CD4-positive, alpha-beta T cell (primary cell): Measurements from ENCODE around the gene C6orf89. TPM values are rescaled to one million over a fixed set of nuclear protein-coding genes. Genes with fewer than 3 reads are reported as not detected.

Source experiments
- ATAC-seq: fragments of 200-7000 bp; cut with Tn5 transposase; one replicate; pipeline ENCODE4 v1.10.0; 2022; ENCODE audit warnings: mild to moderate bottlenecking; ENCODE audit not compliant: poor library complexity
- CTCF ChIA-PET: fragments of 350-600 bp; sonication (Branson Sonifier 250); formaldehyde crosslinking; loops from one replicate; lab custom pipeline; 2021; ENCODE audit warnings: antibody characterized with exemption, inconsistent platforms; lab: Charles Lee
- POLR2A ChIA-PET: fragments of 350-600 bp; sonication (Branson Sonifier 250); formaldehyde crosslinking; loops from one replicate; lab custom pipeline; 2021; ENCODE audit warnings: antibody characterized with exemption, inconsistent platforms; lab: Charles Lee
- DNase-seq, 14 experiments: peaks; one replicate each; pipeline ENCODE4 v3.0.0-alpha.2; 2013 to 2020; ENCODE audit warnings: mixed read lengths in 2 of 14
- H3K27ac ChIP-seq, 2 donors: one replicate each; pipeline versions ENCODE4 v1.5.1 to v1.7.0; 2013; ENCODE audit warnings: low read length in 2 of 2, low read depth in 1 of 2, mild to moderate bottlenecking in 1 of 2
- H3K27me3 ChIP-seq, 2 experiments: 1 replicate in 1 of 2; 2 replicates in 1 of 2; pipeline versions ENCODE4 v1.6.1 to v1.7.0; 2013; ENCODE audit warnings: low read length in 2 of 2, control low read depth in 1 of 2, mild to moderate bottlenecking in 1 of 2, moderate library complexity in 1 of 2; ENCODE audit not compliant: insufficient read depth in 2 of 2, control insufficient read depth in 1 of 2
- H3K36me3 ChIP-seq: one replicate; pipeline ENCODE4 v1.6.1; 2013; ENCODE audit warnings: low read length, control low read depth; ENCODE audit not compliant: insufficient read depth
- H3K4me1 ChIP-seq: one replicate; pipeline ENCODE4 v1.6.1; 2013; ENCODE audit warnings: low read length, control low read depth; ENCODE audit not compliant: insufficient read depth
- H3K4me3 ChIP-seq: one replicate; pipeline ENCODE4 v1.5.1; 2013; ENCODE audit warnings: mild to moderate bottlenecking, low read length, moderate library complexity
- H3K9me3 ChIP-seq, 2 experiments: 1 replicate in 1 of 2; 2 replicates in 1 of 2; pipeline versions ENCODE4 v1.6.1 to v1.7.0; 2013; ENCODE audit warnings: low read length in 2 of 2, mild to moderate bottlenecking in 2 of 2, control low read depth in 1 of 2, moderate library complexity in 1 of 2; ENCODE audit not compliant: control insufficient read depth in 1 of 2, insufficient read depth in 1 of 2
- H3K27ac Mint-ChIP-seq: one replicate; pipeline ENCODE4 v1.8.0; 2020; ENCODE audit warnings: mixed read lengths
- H3K27me3 Mint-ChIP-seq: one replicate; pipeline ENCODE4 v1.8.0; 2021; ENCODE audit warnings: mixed read lengths
- H3K36me3 Mint-ChIP-seq: one replicate; pipeline ENCODE4 v1.8.0; 2021; ENCODE audit warnings: low read depth, mixed read lengths
- H3K4me1 Mint-ChIP-seq: one replicate; pipeline ENCODE4 v1.8.0; 2021; ENCODE audit warnings: low read depth, mixed read lengths
- H3K4me3 Mint-ChIP-seq: one replicate; pipeline ENCODE4 v1.8.0; 2020; ENCODE audit warnings: mild to moderate bottlenecking, mixed read lengths
- H3K9me3 Mint-ChIP-seq: one replicate; pipeline ENCODE4 v1.8.0; 2020; ENCODE audit warnings: mixed read lengths
- intact Hi-C, 2 experiments: fragments of 100-400 bp; cut with DNase I in 1 of 2; cut with micrococcal nuclease in 1 of 2; formaldehyde crosslinking; loops; one replicate each; pipeline versions ENCODE4 v1.15.1 to v1.9.0; 2023 to 2025; cut with DNase I, micrococcal nuclease
- total RNA-seq, 174 experiments: library from RNA in 2 of 174; stranded (reverse) in 2 of 174; gene quantifications; one replicate each; pipeline ENCODE4 v1.2.3 and lab custom pipeline; 2021 to 2026
- TF ChIP-seq, protein P1 (sequence below): fragments of 200-600 bp; IDR thresholded peaks from one replicate; pipeline ENCODE4 v1.8.0; 2022; ENCODE audit warnings: antibody characterized with exemption, mild to moderate bottlenecking

The C6orf89 gene
- total RNA-seq, 2 experiments from 2014 or later, result 23.7 to 24.0 TPM

DNA sequence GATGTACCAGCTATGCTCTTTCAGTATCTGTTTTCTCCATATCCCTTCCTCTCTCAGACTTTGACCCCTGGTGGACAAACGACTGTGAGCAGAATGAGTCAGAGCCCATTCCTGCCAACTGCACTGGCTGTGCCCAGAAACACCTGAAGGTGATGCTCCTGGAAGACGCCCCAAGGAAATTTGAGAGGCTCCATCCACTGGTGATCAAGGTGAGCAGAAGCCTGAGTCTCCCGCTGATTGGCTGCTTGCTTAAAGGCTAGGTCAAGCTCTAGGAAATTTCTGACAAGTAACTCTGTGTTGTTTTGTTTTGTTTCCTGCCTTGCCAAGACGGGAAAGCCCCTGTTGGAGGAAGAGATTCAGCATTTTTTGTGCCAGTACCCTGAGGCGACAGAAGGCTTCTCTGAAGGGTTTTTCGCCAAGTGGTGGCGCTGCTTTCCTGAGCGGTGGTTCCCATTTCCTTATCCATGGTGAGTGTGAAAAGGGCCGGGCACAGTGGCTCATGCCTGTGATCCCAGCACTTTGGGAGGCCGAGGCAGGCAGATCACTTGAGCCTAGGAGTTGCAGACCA is 28.6 kb downstream of the C6orf89 start:
- ChIA-PET CTCF (interaction anchor here (0.8 to 4.5 kb wide), 5 partner anchors 29 to 295 kb away, joined by 3 to 23 read pairs (median 4); partner anchors contain the start of gene C6orf89), POLR2A (interaction anchor here (1.1 to 2.7 kb wide), 3 partner anchors 11 to 72 kb away, joined by 3 to 8 read pairs (median 4); partner anchors contain the start of gene MTCH1)
- H3K4me1 ChIP-seq, result peaks cover 38% of the 10 kb centered on the region
- no peaks in the 10 kb centered on the region for H3K27me3 ChIP-seq
- TF ChIP-seq, protein P1, sequence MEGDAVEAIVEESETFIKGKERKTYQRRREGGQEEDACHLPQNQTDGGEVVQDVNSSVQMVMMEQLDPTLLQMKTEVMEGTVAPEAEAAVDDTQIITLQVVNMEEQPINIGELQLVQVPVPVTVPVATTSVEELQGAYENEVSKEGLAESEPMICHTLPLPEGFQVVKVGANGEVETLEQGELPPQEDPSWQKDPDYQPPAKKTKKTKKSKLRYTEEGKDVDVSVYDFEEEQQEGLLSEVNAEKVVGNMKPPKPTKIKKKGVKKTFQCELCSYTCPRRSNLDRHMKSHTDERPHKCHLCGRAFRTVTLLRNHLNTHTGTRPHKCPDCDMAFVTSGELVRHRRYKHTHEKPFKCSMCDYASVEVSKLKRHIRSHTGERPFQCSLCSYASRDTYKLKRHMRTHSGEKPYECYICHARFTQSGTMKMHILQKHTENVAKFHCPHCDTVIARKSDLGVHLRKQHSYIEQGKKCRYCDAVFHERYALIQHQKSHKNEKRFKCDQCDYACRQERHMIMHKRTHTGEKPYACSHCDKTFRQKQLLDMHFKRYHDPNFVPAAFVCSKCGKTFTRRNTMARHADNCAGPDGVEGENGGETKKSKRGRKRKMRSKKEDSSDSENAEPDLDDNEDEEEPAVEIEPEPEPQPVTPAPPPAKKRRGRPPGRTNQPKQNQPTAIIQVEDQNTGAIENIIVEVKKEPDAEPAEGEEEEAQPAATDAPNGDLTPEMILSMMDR, result no peak
- H3K36me3 Mint-ChIP-seq, result peaks cover 75% of the 10 kb centered on the region
- no peak overlapping the region for H3K27ac ChIP-seq
- peaks cover 50% of the 10 kb centered on the region for H3K36me3 ChIP-seq
- intact Hi-C loops, result loop anchor here (5.0 kb wide), 3 partner anchors 43 to 103 kb away; no protein-coding TSS in a partner anchor
- peak in 5 of 14 experiments; percentile 20 to 73 (median 54) for DNase-seq
- no peaks in the 10 kb centered on the region for H3K9me3 Mint-ChIP-seq
- no peak for ATAC-seq
- no peaks in the 10 kb centered on the region for H3K9me3 ChIP-seq
- H3K4me1 Mint-ChIP-seq, result peaks cover 31% of the 10 kb centered on the region
- no peaks in the 10 kb centered on the region for H3K27me3 Mint-ChIP-seq
- H3K4me3 Mint-ChIP-seq, result peak overlapping the region; percentile 46
- no peak overlapping the region for H3K4me3 ChIP-seq
- peak overlapping the region; percentile 82 for H3K27ac Mint-ChIP-seq

DNA sequence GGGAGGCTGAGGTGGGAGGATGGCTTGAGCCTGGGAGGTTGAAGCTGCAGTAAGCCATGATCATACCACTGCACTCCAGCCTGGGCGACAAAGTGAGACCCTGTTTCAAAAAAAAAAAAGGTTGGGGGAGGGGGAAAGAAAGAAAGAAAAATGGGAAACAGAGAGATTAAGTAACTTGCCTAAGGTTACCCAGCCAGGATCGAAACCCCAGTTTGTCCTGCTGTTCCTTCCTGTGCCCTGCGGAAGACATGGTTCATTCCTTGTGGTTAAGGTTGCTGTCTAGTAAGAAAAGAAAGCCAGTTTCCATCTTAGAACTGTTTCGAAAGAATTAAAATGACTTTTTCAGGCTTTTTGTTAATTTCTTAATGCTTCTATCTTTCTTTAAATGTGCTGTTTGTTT is 29.8 kb downstream of the C6orf89 start:
- no peak for ATAC-seq
- intact Hi-C loops, result loop anchor here in 1 of 2 experiments (5.0 kb wide), 1 partner anchor 42 kb away; no protein-coding TSS in a partner anchor
- H3K9me3 ChIP-seq, result no peaks in the 10 kb centered on the region

DNA sequence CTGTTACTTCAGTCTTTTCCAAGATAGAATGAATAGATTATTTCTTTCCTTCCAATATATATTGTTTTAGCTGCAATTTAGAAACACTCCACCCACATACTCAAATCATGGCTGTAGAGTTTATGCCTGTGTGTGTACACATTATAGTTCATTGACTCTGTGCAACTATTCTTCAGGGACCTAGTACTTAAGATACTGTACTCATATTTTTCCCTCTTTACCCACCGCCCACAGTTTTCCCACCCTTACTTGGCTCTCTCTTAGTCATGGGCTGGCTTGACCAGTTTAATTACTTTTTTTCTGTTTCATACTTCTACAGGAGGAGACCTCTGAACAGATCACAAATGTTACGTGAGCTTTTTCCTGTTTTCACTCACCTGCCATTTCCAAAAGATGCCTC is 30.4 kb downstream of the C6orf89 start:
- intact Hi-C loops, result loop anchor here in 1 of 2 experiments (5.0 kb wide), 1 partner anchor 41 kb away; no protein-coding TSS in a partner anchor
- no peak overlapping the region for H3K4me3 ChIP-seq
- ChIA-PET CTCF (interaction anchor here (4.5 kb wide), 1 partner anchor 31 kb away, joined by 23 read pairs; the partner anchor contains the start of gene C6orf89), POLR2A (no interaction called here)
- Mint-ChIP-seq H3K36me3 (peaks cover 83% of the 10 kb centered on the region), H3K4me1 (peaks cover 31% of the 10 kb centered on the region), H3K27ac (peak overlapping the region; percentile 82), H3K27me3 (no peaks in the 10 kb centered on the region), H3K4me3 (no peak overlapping the region), H3K9me3 (no peaks in the 10 kb centered on the region)
- no peak for DNase-seq
- no peaks in the 10 kb centered on the region for H3K27me3 ChIP-seq
- H3K27ac ChIP-seq, result no peak overlapping the region
- H3K4me1 ChIP-seq, result peaks cover 37% of the 10 kb centered on the region
- TF ChIP-seq, protein P1, result no peak
- peaks cover 68% of the 10 kb centered on the region for H3K36me3 ChIP-seq
- H3K9me3 ChIP-seq, result no peaks in the 10 kb centered on the region
- no peak for ATAC-seq

More for the DNA sequence above, 29.8 kb downstream of the C6orf89 start:
- Histone ChIP-seq H3K4me3 (no peak overlapping the region), H3K4me1 (peaks cover 38% of the 10 kb centered on the region), H3K27ac (no peak overlapping the region), H3K27me3 (no peaks in the 10 kb centered on the region), H3K36me3 (peaks cover 63% of the 10 kb centered on the region)
- Mint-ChIP-seq H3K4me1 (peaks cover 31% of the 10 kb centered on the region), H3K27ac (peak overlapping the region; percentile 82), H3K36me3 (peaks cover 81% of the 10 kb centered on the region), H3K9me3 (no peaks in the 10 kb centered on the region), H3K4me3 (no peak overlapping the region), H3K27me3 (no peaks in the 10 kb centered on the region)
- CTCF ChIA-PET, result interaction anchor here (4.5 kb wide), 1 partner anchor 30 kb away, joined by 23 read pairs; the partner anchor contains the start of gene C6orf89
- TF ChIP-seq, protein P1, result no peak
- POLR2A ChIA-PET, result no interaction called here
- no peak for DNase-seq
